Effector CD8-positive, alpha-beta T cell (primary cell): ENCODE measurements around the gene ABHD14A.
A peak's percentile ranks its signal among the peaks of the same experiment; 100 is the strongest.

Source experiments
- DNase-seq: peaks from one replicate; lab custom pipeline; 2025; lab: John Stamatoyannopoulos, UW

ABHD14A gene

GRCh38 chr3:51957520-51958205 lies 17.2 kb upstream of the ABHD14A start:
- no peak for DNase-seq

GRCh38 chr3:51958603-51959521 lies 16.0 kb upstream of the ABHD14A start:
- no peak for DNase-seq

- DNase-seq, result no peak
Observed at GRCh38 chr3:51959651-51960050, 15.2 kb upstream of the ABHD14A start.

- DNase-seq, result no peak
Observed at GRCh38 chr3:51960386-51960785, 14.5 kb upstream of the ABHD14A start.

GRCh38 chr3:51961011-51961410 lies 13.9 kb upstream of the ABHD14A start:
- no peak for DNase-seq

- DNase-seq, result no peak
Observed at GRCh38 chr3:51961602-51962569, 13.0 kb upstream of the ABHD14A start.

- no peak for DNase-seq
Observed at GRCh38 chr3:51962854-51963530, 11.9 kb upstream of the ABHD14A start.

GRCh38 chr3:51963951-51964451 lies 10.9 kb upstream of the ABHD14A start:
- no peak for DNase-seq

- DNase-seq, result no peak
Observed at GRCh38 chr3:51964521-51964920, 10.3 kb upstream of the ABHD14A start.

- DNase-seq, result no peak
Observed at GRCh38 chr3:51966016-51966415, 8.8 kb upstream of the ABHD14A start.

- DNase-seq, result no peak
Observed at GRCh38 chr3:51966486-51966885, 8.4 kb upstream of the ABHD14A start.

GRCh38 chr3:51966922-51967383 lies 7.9 kb upstream of the ABHD14A start:
- no peak for DNase-seq

- DNase-seq, result peak; percentile 34
Observed at GRCh38 chr3:51967384-51968169, 7.3 kb upstream of the ABHD14A start, which contains the start of gene PCBP4. Gene PCBP4, minus strand, starts transcription at chr3:51967454. Its CDS starts 6,214 bp downstream, at chr3:51961240.

GRCh38 chr3:51968170-51968775 lies 6.6 kb upstream of the ABHD14A start:
- DNase-seq, result no peak

- no peak for DNase-seq
Observed at GRCh38 chr3:51968883-51969678, 5.8 kb upstream of the ABHD14A start.

- no peak for DNase-seq
Observed at GRCh38 chr3:51969841-51970240, 5.0 kb upstream of the ABHD14A start.

GRCh38 chr3:51970606-51971300 lies 4.1 kb upstream of the ABHD14A start:
- no peak for DNase-seq

- DNase-seq, result no peak
Observed at GRCh38 chr3:51971350-51971749, 3.5 kb upstream of the ABHD14A start.
